K562 (cell line): Measurements from ENCODE around the gene BMP10. TPM values are rescaled to one million over a fixed set of nuclear protein-coding genes. Genes with fewer than 3 reads are reported as not detected.

Experiments used
- ATAC-seq: fragments of 200-7000 bp; cut with Tn5 transposase; 3 replicates; pipeline ENCODE4 v1.9.1; 2020; ENCODE audit warnings: moderate library complexity
- BruUV-seq: library from RNA; stranded (reverse); fragments of 400-500 nt; replicated peaks from 2 replicates; lab custom pipeline; 2021; lab: Mats Ljungman, UMichigan
- CTCF ChIA-PET: fragments of 300-600 bp; formaldehyde crosslinking; extraction: SDS; loops from one replicate; lab custom pipeline; 2021; ENCODE audit warnings: low intra/inter-chr PET ratio; lab: Yijun Ruan, JAX
- POLR2A ChIA-PET: fragments of 300-600, 350-650 bp; sonication (Branson Sonifier 250); formaldehyde crosslinking; extraction: SDS; loops from one replicate; lab custom pipeline; 2021; ENCODE audit warnings: antibody characterized with exemption, inconsistent platforms; lab: Yijun Ruan, JAX
- DNase-seq, 4 experiments: peaks; one replicate each; pipeline versions ENCODE4 v3.0.0 to v3.0.0-alpha.2; 2011 to 2018; ENCODE audit warnings: low spot score in 3 of 4, mixed read lengths in 3 of 4; ENCODE audit errors: extremely low read depth in 1 of 4
- FAIRE-seq: peaks from 2 replicates; lab custom pipeline; 2011; peaks lifted over from hg19 to GRCh38; lab: Jason Lieb, UNC
- H2AFZ ChIP-seq: 2 replicates; pipeline ENCODE4 v1.6.0; 2011; ENCODE audit warnings: low read depth, low read length, control low read depth, inconsistent platforms
- H3K27ac ChIP-seq: fragments of 200-600 bp; 3 replicates; pipeline ENCODE4 v1.8.0; 2011; ENCODE audit warnings: low read depth, mild to moderate bottlenecking, control low read depth, inconsistent platforms, low read length, moderate library complexity, mixed read lengths; ENCODE audit errors: extremely low read depth
- H3K27me3 ChIP-seq, 2 experiments: fragments of 300-600 bp in 1 of 2; 2 replicates in 1 of 2; 3 replicates in 1 of 2; pipeline versions ENCODE4 v1.6.0 to v1.8.0; 2011; ENCODE audit warnings: inconsistent platforms in 2 of 2, low read length in 2 of 2, mild to moderate bottlenecking in 1 of 2, mixed read lengths in 1 of 2, moderate library complexity in 1 of 2; ENCODE audit not compliant: control insufficient read depth in 2 of 2, insufficient read depth in 2 of 2
- H3K36me3 ChIP-seq: fragments of 300-600 bp; 3 replicates; pipeline ENCODE4 v1.8.0; 2011; ENCODE audit warnings: mild to moderate bottlenecking, low read length, inconsistent platforms; ENCODE audit not compliant: control insufficient read depth, insufficient read depth
- H3K4me1 ChIP-seq, 2 experiments: fragments of 200-600 bp in 1 of 2; replicated peaks in 1 of 2; 2 replicates in 1 of 2; 3 replicates in 1 of 2; pipeline versions ENCODE4 v1.5.1 to v1.8.0; 2011; ENCODE audit warnings: inconsistent platforms in 2 of 2, low read length in 2 of 2, mild to moderate bottlenecking in 1 of 2, mixed read lengths in 1 of 2, moderate library complexity in 1 of 2; ENCODE audit not compliant: control insufficient read depth in 2 of 2, insufficient read depth in 2 of 2
- H3K4me2 ChIP-seq: 2 replicates; pipeline ENCODE4 v1.6.1; 2011; ENCODE audit warnings: low read length, control low read depth, inconsistent platforms, mixed read lengths; ENCODE audit not compliant: insufficient read depth
- H3K4me3 ChIP-seq: fragments of 200-600 bp; sonication (generic), shearing (Covaris generic); 2 replicates; pipeline ENCODE4 v1.5.1; 2016; ENCODE audit warnings: control low read depth, inconsistent platforms
- H3K79me2 ChIP-seq: fragments of 200-600 bp; 3 replicates; pipeline ENCODE4 v1.8.0; 2011; ENCODE audit warnings: low read length, inconsistent platforms; ENCODE audit not compliant: control insufficient read depth, insufficient read depth
- H3K9ac ChIP-seq, 2 experiments: 2 replicates each; pipeline versions ENCODE4 v1.6.0 to v1.6.1; 2011; ENCODE audit warnings: low read depth in 2 of 2, low read length in 2 of 2, control low read depth in 1 of 2, inconsistent platforms in 1 of 2, mild to moderate bottlenecking in 1 of 2, mixed read lengths in 1 of 2; ENCODE audit not compliant: insufficient read depth in 1 of 2
- H3K9me1 ChIP-seq: one replicate; pipeline ENCODE4 v1.6.0; 2011; ENCODE audit warnings: inconsistent platforms, mild to moderate bottlenecking, low read length, moderate library complexity; ENCODE audit not compliant: control insufficient read depth, insufficient read depth
- H3K9me3 ChIP-seq: replicated peaks from 2 replicates; pipeline ENCODE4 v1.5.1; 2011; ENCODE audit warnings: low read depth, low read length, inconsistent platforms; ENCODE audit not compliant: control insufficient read depth, insufficient read depth
- H4K20me1 ChIP-seq: replicated peaks from 2 replicates; pipeline ENCODE4 v1.6.1; 2011; ENCODE audit warnings: low read length, inconsistent platforms, mixed read lengths; ENCODE audit not compliant: control insufficient read depth, insufficient read depth
- BHLHE40 ChIP-seq: IDR thresholded peaks from 2 replicates; pipeline ENCODE4 v1.6.1; 2011; ENCODE audit warnings: low read length, improper control_type of control experiment
- CBFA2T2 ChIP-seq: fragments of 450-650 bp; conservative IDR thresholded peaks from 2 replicates; pipeline ENCODE4 v1.6.1; 2017; ENCODE audit warnings: mild to moderate bottlenecking
- CTBP1 ChIP-seq: fragments of 450-650 bp; IDR thresholded peaks from 2 replicates; pipeline ENCODE4 v1.6.1; 2016; ENCODE audit warnings: borderline replicate concordance
- CXXC5 ChIP-seq: fragments of 250-450 bp; sonication (Bioruptor Pico); IDR thresholded peaks from 2 replicates; pipeline ENCODE4 v1.8.0; 2022; ENCODE audit warnings: inconsistent platforms, mild to moderate bottlenecking, moderate library complexity
- MAZ ChIP-seq, 2 experiments: fragments of 450-650 bp in 1 of 2; sonication (generic) in 1 of 2; formaldehyde crosslinking; IDR thresholded peaks in 1 of 2; conservative IDR thresholded peaks in 1 of 2; 2 replicates each; pipeline versions ENCODE4 v1.4.0 to v1.5.0; 2020; ENCODE audit warnings: mild to moderate bottlenecking in 1 of 2, missing genetic modification reagents in 1 of 2
- MCM2 ChIP-seq: fragments of 450-650 bp; IDR thresholded peaks from 2 replicates; pipeline ENCODE4 v1.6.1; 2017; ENCODE audit warnings: low read depth, mild to moderate bottlenecking
- NFIC ChIP-seq: fragments of 450-650 bp; IDR thresholded peaks from 2 replicates; pipeline ENCODE4 v1.6.1; 2017; ENCODE audit warnings: mild to moderate bottlenecking, inconsistent platforms
- POLR2AphosphoS2 ChIP-seq: IDR thresholded peaks from 2 replicates; pipeline ENCODE4 v1.6.1; 2012; ENCODE audit warnings: low read length, improper control_type of control experiment
- SRSF9 ChIP-seq: fragments of 200-400 bp; formaldehyde crosslinking; IDR thresholded peaks from 2 replicates; pipeline ENCODE4 v1.6.1; 2017; ENCODE audit warnings: low read depth, low read length, borderline replicate concordance
- WHSC1 ChIP-seq: IDR thresholded peaks from one replicate; pipeline ENCODE4 v1.6.1; 2012; ENCODE audit warnings: low read length, control low read depth, inconsistent platforms
- ZBTB7A ChIP-seq: IDR thresholded peaks from 2 replicates; pipeline ENCODE4 v1.6.1; 2011; ENCODE audit warnings: low read depth, mild to moderate bottlenecking, low read length, moderate library complexity, borderline replicate concordance; ENCODE audit not compliant: control insufficient read depth
- ZNF274 ChIP-seq: IDR thresholded peaks from 2 replicates; pipeline ENCODE4 v1.6.1; 2011; ENCODE audit warnings: low read depth, mild to moderate bottlenecking, low read length, moderate library complexity, borderline replicate concordance
- ZNF668 ChIP-seq: fragments of 250-450 bp; sonication (Bioruptor Pico); IDR thresholded peaks from 2 replicates; pipeline ENCODE4 v1.8.0; 2022; ENCODE audit warnings: mild to moderate bottlenecking, inconsistent platforms
- WGBS: fragments of 100-300 bp; shearing (Covaris generic); methylation state at CpG from one replicate; pipeline ENCODE4 v1.1.6; 2016; ENCODE audit warnings: low coverage, mixed read lengths; ENCODE audit not compliant: insufficient coverage; ENCODE audit errors: missing lambda C conversion rate; 5-methylcytosine and 5-hydroxymethylcytosine counted together
- in situ Hi-C: fragments of 300-500 bp; cut with MboI; formaldehyde crosslinking; loops from 4 replicates; pipeline ENCODE4 v1.15.0; 2018; ENCODE audit warnings: inconsistent platforms, mixed read lengths
- intact Hi-C: fragments of 100-400 bp; cut with micrococcal nuclease; formaldehyde crosslinking; loops from 2 replicates; pipeline ENCODE4 v1.14.2; 2022
- polyA plus RNA-seq, 8 experiments: library from polyadenylated mRNA; depleted of rRNA in 4 of 8; stranded (reverse) in 5 of 8; unstranded in 3 of 8; fragments of >200 nt; fragmentation: Nextera tagmentation in 2 of 8; fragmentation: Illumina TruSeq in 1 of 8; extraction: Ambion mirVana in 2 of 8; extraction: Trizol in 1 of 8; gene quantifications; 2 replicates each; pipeline versions ENCODE4 v1.2.1 to v1.2.3, GENCODE V29; 2011 to 2014; ENCODE audit warnings: inconsistent platforms in 1 of 8, missing spikeins in 1 of 8
- total RNA-seq, 7 experiments: library from RNA; depleted of rRNA in 6 of 7; stranded (reverse); fragments of >200 nt in 6 of 7; fragmentation: Illumina TruSeq in 2 of 7; extraction: Trizol in 2 of 7; gene quantifications; 2 replicates each; pipeline versions ENCODE4 v1.2.1 to v1.2.3, GENCODE V29; 2011 to 2021; ENCODE audit warnings: low replicate concordance in 1 of 7

The BMP10 gene
- total and polyA plus RNA-seq, 9 of the 15 experiments (the other 6 are each of a cell fraction or from before 2014, with no cell fraction given): 0.11 to 0.91 (median 0.43) TPM

GRCh38 chr2:68825866-68826265 is 45.3 kb downstream of the BMP10 start (continued):
- TF ChIP-seq MCM2: no peak

DNA sequence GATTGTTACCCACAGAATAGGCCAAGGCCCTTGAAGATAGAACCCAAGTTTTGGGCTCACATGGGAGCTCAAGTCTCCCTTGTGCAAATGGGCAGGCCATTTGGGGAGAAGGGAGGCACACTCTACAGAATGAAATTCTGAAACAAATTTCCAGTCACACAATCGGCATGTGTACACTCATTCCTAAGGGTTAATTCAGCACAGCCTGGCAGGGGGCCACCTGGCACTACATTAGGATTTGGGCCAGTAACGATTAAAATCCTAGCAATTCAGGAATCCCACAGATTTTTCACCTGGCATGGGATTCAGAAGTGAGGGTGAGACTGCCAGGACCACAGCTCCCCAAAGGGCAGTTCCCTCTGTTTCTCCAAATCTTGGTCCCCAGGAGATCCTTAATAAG is 46.4 kb downstream of the BMP10 start:
- ATAC-seq (no peak), DNase-seq (no peak), FAIRE-seq (no peak)
- Histone ChIP-seq H3K9ac (no peak overlapping the region), H3K9me3 (no peaks in the 10 kb centered on the region), H3K79me2 (no peaks in the 10 kb centered on the region), H3K4me2 (no peak overlapping the region), H3K4me1 (peaks cover 12 to 17% of the 10 kb centered on the region in 2 experiments), H3K27ac (no peak overlapping the region), H3K4me3 (no peak overlapping the region), H3K27me3 (no peaks in the 10 kb centered on the region), H4K20me1 (no peaks in the 10 kb centered on the region), H3K9me1 (no peaks in the 10 kb centered on the region), H2AFZ (no peak overlapping the region), H3K36me3 (peaks cover 12% of the 10 kb centered on the region; the same call in 2 of the 3 replicates)
- intact Hi-C loops (no loop called here), in situ Hi-C loops (no loop called here)
- BruUV-seq: no TSS peak
- TF ChIP-seq CXXC5 (CRISPR knock-in tag) (no peak), SRSF9 (no peak), NFIC (no peak), MAZ (CRISPR knock-in tag; conservative IDR thresholded peaks at IDR 0.05 in 1 of 2, IDR thresholded peaks at IDR 0.05 in 1 of 2) (no peak), ZNF274 (no peak), POLR2AphosphoS2 (no peak), BHLHE40 (no peak), CBFA2T2 (no peak), ZNF668 (CRISPR knock-in tag) (no peak), WHSC1 (no peak), ZBTB7A (no peak), CTBP1 (no peak)
- ChIA-PET CTCF (no interaction called here), POLR2A (interaction anchor here (0.7 kb wide), 1 partner anchor 59 kb away, joined by 3 read pairs; no protein-coding TSS in a partner anchor)
- 35% methylated on average over 2 of the region's 2 CpGs for WGBS
